NCI-H2196 treated with DMSO at 0.1 percent for 48 hours (cell line): ENCODE measurements around the gene HIC2.
"Not testable (repeated sequence)": the region's sequence is repeated elsewhere in the genome, so short reads cannot be mapped to it uniquely, and the experiment has no call there.

Experiments used
- DNase-seq: peaks from one replicate; lab custom pipeline; 2025; ENCODE audit not compliant: unreplicated experiment; lab: John Stamatoyannopoulos, UW

The HIC2 gene

GRCh38 chr22:21490556-21490955 lies 73.4 kb downstream of the HIC2 start:
- not testable (repeated sequence) for DNase-seq

DNA sequence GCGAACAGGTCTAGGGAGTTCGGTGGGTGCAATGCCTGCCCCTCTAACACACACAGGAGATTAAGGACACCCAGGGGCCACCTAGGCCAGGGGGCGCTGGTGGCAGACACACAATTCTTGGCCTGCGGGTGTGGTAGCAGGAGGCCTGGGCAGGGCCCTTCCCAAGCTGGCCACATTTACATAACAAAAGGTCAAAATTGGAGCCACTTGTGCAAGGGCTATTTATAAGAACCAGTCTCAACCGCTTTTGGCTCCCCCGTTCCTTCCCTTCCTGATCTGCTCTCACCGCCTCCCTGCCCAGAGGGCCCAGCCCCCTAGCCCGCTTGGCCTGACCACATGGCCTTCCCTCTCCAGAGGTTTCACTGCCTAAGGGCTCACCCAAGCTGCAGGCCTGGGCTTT lies 75.1 kb downstream of the HIC2 start:
- not testable (repeated sequence) for DNase-seq

GRCh38 chr22:21493789-21494782 lies 76.9 kb downstream of the HIC2 start:
- not testable (repeated sequence) for DNase-seq

DNA sequence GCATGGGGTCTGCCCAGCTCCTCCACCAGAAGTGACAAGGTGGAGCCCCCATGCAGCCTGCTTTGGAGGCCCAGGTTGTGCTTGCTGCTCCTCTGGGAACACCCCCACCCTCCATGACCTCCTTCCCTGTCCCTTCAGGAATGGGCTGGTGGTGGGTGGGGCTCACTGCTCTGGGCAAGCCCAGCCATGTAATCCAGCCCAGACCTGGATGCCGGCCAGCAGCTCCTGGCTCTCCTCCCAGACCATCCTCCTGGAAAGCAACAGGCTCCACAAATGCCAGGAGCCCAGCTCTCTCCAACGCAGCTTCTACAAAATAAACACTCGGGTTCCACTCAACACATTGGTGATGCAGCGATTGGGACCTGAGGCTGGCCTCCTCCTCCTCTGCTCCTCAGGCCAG lies 80.8 kb downstream of the HIC2 start:
- not testable (repeated sequence) for DNase-seq

DNA sequence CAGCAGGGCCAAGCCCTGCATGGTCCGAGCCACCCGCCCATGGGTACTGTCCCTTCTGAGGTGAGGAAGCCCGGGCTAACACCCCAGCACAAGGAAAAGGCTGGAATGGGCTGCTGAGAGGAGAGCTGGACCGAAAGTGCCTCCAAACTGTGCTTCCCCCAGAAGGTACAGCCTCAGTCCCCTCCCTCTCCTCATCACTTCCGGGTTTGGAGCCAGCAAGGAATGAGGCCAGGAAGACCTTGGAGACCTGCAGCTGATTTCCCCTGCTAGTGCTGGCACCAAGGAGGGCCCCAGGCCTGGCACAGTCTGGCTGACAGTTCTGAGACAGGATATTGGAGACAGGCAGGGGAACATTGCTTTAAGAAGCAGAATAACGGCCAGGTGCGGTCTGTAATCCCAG lies 81.3 kb downstream of the HIC2 start:
- DNase-seq = not testable (repeated sequence)

DNA sequence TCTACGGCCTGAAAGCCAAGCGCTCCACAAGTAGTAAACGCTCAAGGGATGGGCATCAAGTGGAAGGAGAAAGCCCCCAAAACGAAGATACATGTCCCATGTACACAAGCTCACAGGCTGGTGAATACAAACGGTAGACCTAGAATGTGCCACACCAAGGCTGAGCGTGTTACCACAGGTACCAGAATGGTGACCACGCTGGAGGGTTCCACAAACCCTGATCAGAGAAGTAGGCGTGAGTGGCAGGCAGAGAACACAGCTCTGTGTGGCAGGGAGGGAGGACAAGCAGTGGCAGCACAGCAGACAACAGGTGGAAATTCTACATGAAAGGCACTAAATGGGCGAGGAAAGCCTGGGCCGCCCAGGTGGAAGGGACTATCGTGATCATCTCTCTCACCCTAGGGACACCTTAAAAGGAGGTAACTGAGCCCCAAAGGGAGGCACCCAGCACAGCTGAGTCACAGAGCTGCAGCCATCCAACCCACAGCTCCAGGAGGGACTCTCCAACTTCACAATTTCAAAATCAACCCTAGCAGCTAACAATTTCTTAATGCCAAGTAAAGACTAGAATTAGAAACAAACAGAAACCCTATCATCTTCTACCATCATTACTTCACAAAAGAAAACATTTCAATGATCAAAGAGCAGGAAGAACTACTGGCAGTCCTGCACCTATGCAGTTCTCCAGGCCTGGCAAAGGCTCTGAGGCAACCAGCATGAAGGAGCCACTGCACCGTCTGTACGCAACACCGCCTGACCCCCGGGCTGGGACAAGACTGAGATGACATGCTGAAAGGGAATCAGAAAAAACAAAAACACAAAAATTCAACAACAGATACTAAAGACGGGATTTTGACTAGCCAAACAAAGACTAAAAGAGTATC lies 82.7 kb downstream of the HIC2 start:
- DNase-seq = not testable (repeated sequence)
